K562 (cell line): ENCODE measurements around the gene KIAA1958. TPM values are rescaled to one million over a fixed set of nuclear protein-coding genes. Genes with fewer than 3 reads are reported as not detected.

Source experiments
- ARID4B ChIP-seq: sonication (generic); formaldehyde crosslinking; IDR thresholded peaks from 2 replicates; pipeline ENCODE4 v1.8.0; 2022; ENCODE audit warnings: mild to moderate bottlenecking, missing genetic modification reagents
- ARNT ChIP-seq, 2 experiments: fragments of 450-650 bp; IDR thresholded peaks; 2 replicates each; pipeline ENCODE4 v1.6.1; 2016; ENCODE audit warnings: mild to moderate bottlenecking in 1 of 2
- ATF1 ChIP-seq, 2 experiments: fragments of 450-650 bp in 1 of 2; IDR thresholded peaks; 2 replicates each; pipeline ENCODE4 v1.6.1; 2016; ENCODE audit warnings: missing compliant biosample characterization in 1 of 2, missing genetic modification characterization in 1 of 2
- BMI1 ChIP-seq: fragments of 150-350 bp; IDR thresholded peaks from 2 replicates; pipeline ENCODE4 v1.6.1; 2014; ENCODE audit warnings: low read length
- CREM ChIP-seq: IDR thresholded peaks from 2 replicates; pipeline ENCODE4 v1.6.1; 2014; ENCODE audit warnings: antibody characterized with exemption, low read depth
- GABPB2 ChIP-seq: fragments of 250-450 bp; sonication (Bioruptor Pico); conservative IDR thresholded peaks from 2 replicates; pipeline ENCODE4 v1.5.1; 2021; ENCODE audit warnings: mild to moderate bottlenecking
- HNRNPK ChIP-seq: fragments of 200-400 bp; formaldehyde crosslinking; IDR thresholded peaks from one replicate; pipeline ENCODE4 v1.6.1; 2018; ENCODE audit warnings: mild to moderate bottlenecking, low read depth, low read length; ENCODE audit not compliant: poor library complexity, severe bottlenecking
- MEF2D ChIP-seq: conservative IDR thresholded peaks from 2 replicates; pipeline ENCODE4 v1.6.1; 2016; ENCODE audit warnings: low read depth, missing genetic modification characterization, missing compliant biosample characterization
- NFIX ChIP-seq: fragments of 250-450 bp; sonication (Bioruptor Pico); IDR thresholded peaks from 2 replicates; pipeline ENCODE4 v1.4.0; 2020; ENCODE audit warnings: low read depth, mild to moderate bottlenecking, moderate library complexity
- PML ChIP-seq: IDR thresholded peaks from 2 replicates; pipeline ENCODE4 v1.6.1; 2012; ENCODE audit warnings: low read length, inconsistent platforms
- PTRF ChIP-seq: fragments of 450-650 bp; IDR thresholded peaks from 2 replicates; pipeline ENCODE4 v1.6.1; 2016; ENCODE audit warnings: mild to moderate bottlenecking, missing genetic modification characterization, missing compliant biosample characterization
- PYGO2 ChIP-seq: fragments of 450-650 bp; IDR thresholded peaks from 2 replicates; pipeline ENCODE4 v1.6.1; 2016; ENCODE audit warnings: mild to moderate bottlenecking, missing genetic modification characterization, moderate library complexity, missing compliant biosample characterization
- RBFOX2 ChIP-seq: fragments of 200-400 bp; formaldehyde crosslinking; IDR thresholded peaks from 2 replicates; pipeline ENCODE4 v1.6.1; 2017; ENCODE audit warnings: low read depth, mild to moderate bottlenecking, low read length, moderate library complexity
- RNF219 ChIP-seq: fragments of 250-450 bp; sonication (Bioruptor Pico); IDR thresholded peaks from 2 replicates; pipeline ENCODE4 v1.5.0; 2022; ENCODE audit warnings: mild to moderate bottlenecking
- THAP7 ChIP-seq: fragments of 250-450 bp; sonication (Bioruptor Pico); IDR thresholded peaks from 2 replicates; pipeline ENCODE4 v1.5.0; 2021
- ZBTB33 ChIP-seq: sonication (generic); formaldehyde crosslinking; IDR thresholded peaks from 2 replicates; pipeline ENCODE4 v1.8.1; 2023; ENCODE audit warnings: mild to moderate bottlenecking, missing genetic modification reagents
- ZNF3 ChIP-seq: fragments of 250-450 bp; sonication (Bioruptor Pico); IDR thresholded peaks from 2 replicates; pipeline ENCODE4 v1.5.0; 2021; ENCODE audit warnings: mild to moderate bottlenecking, moderate library complexity
- ZNF431 ChIP-seq: sonication (generic); formaldehyde crosslinking; IDR thresholded peaks from 2 replicates; pipeline ENCODE4 v1.8.0; 2022; ENCODE audit warnings: mild to moderate bottlenecking, missing genetic modification reagents
- ZSCAN29 ChIP-seq: fragments of 450-650 bp; IDR thresholded peaks from 2 replicates; pipeline ENCODE4 v1.6.1; 2017
- polyA plus RNA-seq, 8 experiments: library from polyadenylated mRNA; depleted of rRNA in 4 of 8; stranded (reverse) in 5 of 8; unstranded in 3 of 8; fragments of >200 nt; fragmentation: Nextera tagmentation in 2 of 8; fragmentation: Illumina TruSeq in 1 of 8; extraction: Ambion mirVana in 2 of 8; extraction: Trizol in 1 of 8; gene quantifications; 2 replicates each; pipeline versions ENCODE4 v1.2.1 to v1.2.3, GENCODE V29; 2011 to 2014; ENCODE audit warnings: inconsistent platforms in 1 of 8, missing spikeins in 1 of 8
- total RNA-seq, 7 experiments: library from RNA; depleted of rRNA in 6 of 7; stranded (reverse); fragments of >200 nt in 6 of 7; fragmentation: Illumina TruSeq in 2 of 7; extraction: Trizol in 2 of 7; gene quantifications; 2 replicates each; pipeline versions ENCODE4 v1.2.1 to v1.2.3, GENCODE V29; 2011 to 2021; ENCODE audit warnings: low replicate concordance in 1 of 7

Gene KIAA1958
- total and polyA plus RNA-seq, 9 of the 15 experiments (the other 6 are each of a cell fraction or from before 2014, with no cell fraction given): 1.1 to 16.0 (median 10.1) TPM

GRCh38 chr9:112559629-112560413 is 73.2 kb downstream of the KIAA1958 start (continued):
- TF ChIP-seq MEF2D (no peak), ATF1 (CRISPR knock-in tag; IDR thresholded peaks at IDR 0.05) (no peak), ATF1 (tag; IDR thresholded peaks at IDR 0.05) (peak; percentile 60), ARID4B (CRISPR knock-in tag) (no peak), CREM (peak; percentile 78), ZBTB33 (no peak), RNF219 (no peak), GABPB2 (CRISPR knock-in tag) (no peak), PTRF (no peak), BMI1 (no peak), PYGO2 (no peak), HNRNPK (no peak), NFIX (CRISPR knock-in tag) (no peak), RBFOX2 (no peak), ARNT (IDR thresholded peaks at IDR 0.05) (peak; percentile 52 to 58; a peak in 2 of 4 replicates), ZSCAN29 (no peak), ZNF431 (CRISPR knock-in tag) (no peak), PML (0 out of 2 replicates have a peak, but pooled peaks have one; percentile 27), THAP7 (no peak), ZNF3 (no peak)
